Keratinocyte (primary cell): ENCODE data around the gene ZNF24. TPM values are rescaled to one million over a fixed set of nuclear protein-coding genes. Genes with fewer than 3 reads are reported as not detected.

Source experiments
- DNase-seq: peaks from one replicate; pipeline ENCODE4 v3.0.0-alpha.2; 2011; ENCODE audit warnings: low read depth, missing footprints, low spot score
- FAIRE-seq: peaks from 2 replicates; lab custom pipeline; 2011; peaks lifted over from hg19 to GRCh38; lab: Jason Lieb, UNC
- H2AFZ ChIP-seq: 2 replicates; pipeline ENCODE4 v1.6.0; 2012; ENCODE audit warnings: low read length, control low read depth, inconsistent platforms; ENCODE audit not compliant: control insufficient read depth
- H3K27ac ChIP-seq: 2 replicates; pipeline ENCODE4 v1.5.1; 2011; ENCODE audit warnings: low read length; ENCODE audit not compliant: control insufficient read depth, insufficient read depth
- H3K27me3 ChIP-seq: 3 replicates; pipeline ENCODE4 v1.6.0; 2011; ENCODE audit warnings: low read length; ENCODE audit not compliant: control insufficient read depth, insufficient read depth; ENCODE audit errors: extremely low read depth
- H3K36me3 ChIP-seq, 2 experiments: 2 replicates in 1 of 2; 3 replicates in 1 of 2; pipeline ENCODE4 v1.5.1; 2011; ENCODE audit warnings: low read length in 2 of 2, mild to moderate bottlenecking in 1 of 2; ENCODE audit not compliant: control insufficient read depth in 2 of 2, insufficient read depth in 2 of 2; ENCODE audit errors: extremely low read depth in 1 of 2
- H3K4me1 ChIP-seq: 3 replicates; pipeline ENCODE4 v1.5.1; 2011; ENCODE audit warnings: low read length; ENCODE audit not compliant: control insufficient read depth, insufficient read depth; ENCODE audit errors: extremely low read depth
- H3K4me2 ChIP-seq: 3 replicates; pipeline ENCODE4 v1.6.0; 2011; ENCODE audit warnings: low read depth, low read length; ENCODE audit not compliant: control insufficient read depth, insufficient read depth; ENCODE audit errors: extremely low read depth
- H3K4me3 ChIP-seq, 3 experiments: fragments of 200-600 bp in 1 of 3; sonication (generic) in 1 of 3; 2 replicates in 2 of 3; 3 replicates in 1 of 3; pipeline ENCODE4 v1.5.1; 2011 to 2016; ENCODE audit warnings: low read length in 3 of 3, mild to moderate bottlenecking in 3 of 3, control low read depth in 2 of 3, inconsistent platforms in 1 of 3, low read depth in 1 of 3, mixed read lengths in 1 of 3, mixed run types in 1 of 3, moderate library complexity in 1 of 3; ENCODE audit not compliant: control insufficient read depth in 2 of 3, insufficient read depth in 2 of 3; ENCODE audit errors: extremely low read depth in 1 of 3
- H3K79me2 ChIP-seq: 2 replicates; pipeline ENCODE4 v1.6.0; 2012; ENCODE audit warnings: low read length; ENCODE audit not compliant: control insufficient read depth, insufficient read depth
- H3K9ac ChIP-seq: 3 replicates; pipeline ENCODE4 v1.6.0; 2011; ENCODE audit warnings: low read length; ENCODE audit not compliant: control insufficient read depth, insufficient read depth; ENCODE audit errors: extremely low read depth
- H3K9me1 ChIP-seq: 3 replicates; pipeline ENCODE4 v1.6.0; 2011; ENCODE audit warnings: low read length; ENCODE audit not compliant: control insufficient read depth, insufficient read depth; ENCODE audit errors: extremely low read depth
- H3K9me3 ChIP-seq: 2 replicates; pipeline ENCODE4 v1.5.1; 2012; ENCODE audit warnings: low read depth, low read length; ENCODE audit not compliant: control insufficient read depth
- H4K20me1 ChIP-seq: 3 replicates; pipeline ENCODE4 v1.6.0; 2011; ENCODE audit warnings: low read length; ENCODE audit not compliant: control insufficient read depth, insufficient read depth; ENCODE audit errors: extremely low read depth
- CTCF ChIP-seq, 3 experiments: IDR thresholded peaks in 1 of 3; conservative IDR thresholded peaks in 1 of 3; optimal IDR thresholded peaks in 1 of 3; 2 replicates in 2 of 3; 3 replicates in 1 of 3; pipeline versions ENCODE3 to v1.5.1; 2011; ENCODE audit warnings: low read length in 3 of 3, mild to moderate bottlenecking in 3 of 3, moderate library complexity in 2 of 3, control low read depth in 1 of 3, inconsistent platforms in 1 of 3; ENCODE audit not compliant: insufficient read depth in 2 of 3; ENCODE audit errors: extremely low read depth in 1 of 3
- EZH2 ChIP-seq: IDR thresholded peaks from one replicate; pipeline ENCODE4 v1.6.1; 2012; ENCODE audit warnings: inconsistent platforms, mild to moderate bottlenecking, low read length, moderate library complexity
- dilution Hi-C: fragments of 300-500 bp; cut with MboI; formaldehyde crosslinking; loops from one replicate; pipeline ENCODE4 v1.7.0; 2020; ENCODE audit warnings: low sequenced_read_pairs; ENCODE audit not compliant: extremely low pct_ligation_motif_present
- polyA plus RNA-seq, 5 experiments: library from polyadenylated mRNA; depleted of rRNA in 3 of 5; stranded (reverse) in 3 of 5; stranded (forward) in 1 of 5; unstranded in 1 of 5; fragments of >200 nt; gene quantifications; 1 replicate in 1 of 5; 2 replicates in 3 of 5; 3 replicates in 1 of 5; pipeline versions ENCODE4 v1.2.1 to v1.2.3, GENCODE V29; 2011 to 2012; ENCODE audit warnings: missing spikeins in 2 of 5, low read depth in 1 of 5, low replicate concordance in 1 of 5

Gene ZNF24
- polyA plus RNA-seq, 1 donor (not counting 4 experiments of a cell fraction or from before 2014, with no cell fraction given), result 20.3 TPM

- Histone ChIP-seq H3K79me2 (no peaks in the 10 kb centered on the region), H3K27ac (no peak overlapping the region), H3K4me1 (no peaks in the 10 kb centered on the region), H3K9ac (no peak overlapping the region), H2AFZ (no peak overlapping the region), H3K9me3 (no peaks in the 10 kb centered on the region), H3K4me2 (no peak overlapping the region), H3K27me3 (no peaks in the 10 kb centered on the region), H3K4me3 (no peak overlapping the region), H3K9me1 (no peaks in the 10 kb centered on the region), H4K20me1 (no peaks in the 10 kb centered on the region), H3K36me3 (no peaks in the 10 kb centered on the region)
- TF ChIP-seq CTCF (optimal IDR thresholded peaks at IDR 0.05 in 1 of 3, IDR thresholded peaks at IDR 0.05 in 1 of 3, conservative IDR thresholded peaks at IDR 0.05 in 1 of 3; ENCODE audit: extremely low read depth in 1 of 3, insufficient read depth in 2 of 3, low read length in 3 of 3), result no peak
- no peak for TF ChIP-seq EZH2
- dilution Hi-C loops, result no loop called here
- DNase-seq, result no peak
- no peak for FAIRE-seq
These were observed 48.2 kb upstream of the ZNF24 start for GRCh38 chr18:35392375-35392774.

DNA sequence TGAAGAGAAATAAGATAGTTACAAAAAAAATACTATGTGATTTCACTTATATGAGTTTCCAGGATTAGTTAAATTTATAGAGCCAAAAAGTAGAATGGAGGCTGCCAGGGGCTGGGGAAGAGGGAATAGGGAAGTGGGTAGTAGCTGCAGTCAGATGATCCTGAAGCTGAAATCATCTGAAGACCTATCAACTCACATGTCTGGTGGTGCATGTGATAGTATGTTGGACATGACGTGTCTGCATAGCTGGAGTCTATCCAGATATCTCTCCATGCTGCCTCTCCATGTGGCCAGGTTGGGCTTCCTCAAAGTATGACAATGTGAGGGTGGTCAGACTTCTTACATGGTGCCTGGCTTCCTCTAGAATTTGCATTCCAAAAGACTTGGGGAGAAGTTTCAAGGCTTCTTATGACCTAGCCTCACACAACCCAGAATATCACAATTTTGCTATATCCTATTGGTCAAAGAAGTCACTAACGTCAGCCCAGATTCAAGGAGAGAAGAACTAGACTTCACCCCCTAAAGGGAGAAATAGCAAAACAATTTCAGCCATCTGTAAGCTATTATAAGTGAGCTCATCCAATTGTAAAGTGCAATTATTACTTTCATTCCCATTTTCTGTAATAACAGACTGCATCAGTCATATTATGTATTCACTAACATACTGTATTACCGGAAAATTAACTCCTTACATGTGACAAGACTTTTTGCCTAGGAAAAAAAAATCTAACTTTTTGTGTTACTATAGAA, 46.9 kb upstream of the ZNF24 start:
- Histone ChIP-seq H3K4me3 (no peak overlapping the region), H4K20me1 (no peaks in the 10 kb centered on the region), H3K27ac (no peak overlapping the region), H3K36me3 (no peaks in the 10 kb centered on the region), H3K27me3 (no peaks in the 10 kb centered on the region), H3K9me1 (no peaks in the 10 kb centered on the region), H3K79me2 (no peaks in the 10 kb centered on the region), H3K4me2 (no peak overlapping the region), H2AFZ (no peak overlapping the region), H3K4me1 (no peaks in the 10 kb centered on the region), H3K9me3 (no peaks in the 10 kb centered on the region), H3K9ac (no peak overlapping the region)
- TF ChIP-seq CTCF (optimal IDR thresholded peaks at IDR 0.05 in 1 of 3, IDR thresholded peaks at IDR 0.05 in 1 of 3, conservative IDR thresholded peaks at IDR 0.05 in 1 of 3; ENCODE audit: extremely low read depth in 1 of 3, insufficient read depth in 2 of 3, low read length in 3 of 3), result no peak
- TF ChIP-seq EZH2, result no peak
- dilution Hi-C loops, result no loop called here
- no peak for DNase-seq
- peak; percentile 39 for FAIRE-seq
